ENCODE measurements around the gene RFPL1.
"Not testable (repeated sequence)": the region's sequence is repeated elsewhere in the genome, so short reads cannot be mapped to it uniquely, and the experiment has no call there.

RFPL1 gene

GRCh38 chr22:29397791-29398190 is 40.6 kb upstream of the RFPL1 start:
- no peak for DNase-seq (ENCODE audit: low spot score)
- ChIA-PET POLR2A (ENCODE audit: low non-redundant PET) (no interaction called here), CTCF (interaction anchor here (0.7 kb wide), 1 partner anchor 15 kb away, joined by 3 read pairs; no protein-coding TSS in a partner anchor)
- no peak for TF ChIP-seq CTCF (conservative IDR thresholded peaks at IDR 0.05; ENCODE audit: low read depth)
- no peak overlapping the region for H3K27ac ChIP-seq

GRCh38 chr22:29400576-29400975 is 37.8 kb upstream of the RFPL1 start:
- H3K27ac ChIP-seq = no peak overlapping the region
- ChIA-PET CTCF (no interaction called here), POLR2A (ENCODE audit: low non-redundant PET) (no interaction called here)
- DNase-seq (ENCODE audit: low spot score) = no peak
- TF ChIP-seq CTCF (conservative IDR thresholded peaks at IDR 0.05; ENCODE audit: low read depth) = no peak

- CTCF ChIA-PET; POLR2A ChIA-PET (ENCODE audit: low non-redundant PET); DNase-seq (ENCODE audit: low spot score); H3K27ac ChIP-seq: not testable (repeated sequence)
These were observed 36.8 kb upstream of the RFPL1 start for GRCh38 chr22:29401538-29401937.

- ChIA-PET CTCF (no interaction called here), POLR2A (ENCODE audit: low non-redundant PET) (no interaction called here)
- H3K27ac ChIP-seq = no peak overlapping the region
- no peak for TF ChIP-seq CTCF (conservative IDR thresholded peaks at IDR 0.05; ENCODE audit: low read depth)
- DNase-seq (ENCODE audit: low spot score) = no peak
These were observed 29.4 kb upstream of the RFPL1 start for GRCh38 chr22:29408940-29409339.

- POLR2A ChIA-PET (ENCODE audit: low non-redundant PET); H3K27ac ChIP-seq; DNase-seq (ENCODE audit: low spot score); CTCF ChIA-PET: not testable (repeated sequence)
These were observed 26.7 kb upstream of the RFPL1 start for GRCh38 chr22:29411569-29412211.

- H3K27ac ChIP-seq; POLR2A ChIA-PET (ENCODE audit: low non-redundant PET); DNase-seq (ENCODE audit: low spot score): not testable (repeated sequence)
- CTCF ChIA-PET = interaction anchor here (0.6 kb wide), 2 partner anchors 10 to 15 kb away, joined by 3 read pairs; no protein-coding TSS in a partner anchor
These were observed 25.6 kb upstream of the RFPL1 start for GRCh38 chr22:29412772-29413171.

GRCh38 chr22:29414951-29415591 is 23.3 kb upstream of the RFPL1 start:
- H3K27ac ChIP-seq; DNase-seq (ENCODE audit: low spot score); POLR2A ChIA-PET (ENCODE audit: low non-redundant PET): not testable (repeated sequence)
- CTCF ChIA-PET = interaction anchor here (0.6 kb wide), 1 partner anchor 205 kb away, joined by 3 read pairs; no protein-coding TSS in a partner anchor

GRCh38 chr22:29418704-29419103 is 19.7 kb upstream of the RFPL1 start:
- H3K27ac ChIP-seq; POLR2A ChIA-PET (ENCODE audit: low non-redundant PET); DNase-seq (ENCODE audit: low spot score); CTCF ChIA-PET: not testable (repeated sequence)

GRCh38 chr22:29426476-29426875 is 11.9 kb upstream of the RFPL1 start:
- DNase-seq (ENCODE audit: low spot score) = no peak
- TF ChIP-seq CTCF (conservative IDR thresholded peaks at IDR 0.05; ENCODE audit: low read depth) = no peak
- ChIA-PET POLR2A (ENCODE audit: low non-redundant PET) (no interaction called here), CTCF (interaction anchor here (0.6 kb wide), 1 partner anchor 1359 kb away, joined by 4 read pairs; no protein-coding TSS in a partner anchor)
- H3K27ac ChIP-seq = no peak overlapping the region
